Liver (tissue), 5 donors: Measurements from ENCODE around the gene NAT16. TPM values are rescaled to one million over a fixed set of nuclear protein-coding genes. Genes with fewer than 3 reads are reported as not detected.

Experiments
- polyA plus RNA-seq, 2 donors: library from polyadenylated mRNA; stranded (reverse) in 1 of 2; unstranded in 1 of 2; fragments of 200-250 nt in 1 of 2; fragments of >200 nt in 1 of 2; fragmentation: Nextera tagmentation in 1 of 2; extraction: Ambion mirVana in 1 of 2; gene quantifications; one replicate each; pipeline versions ENCODE4 v1.2.1 to v1.2.3, GENCODE V29; 2013 to 2015
- small RNA-seq: library from RNA; depleted of rRNA; stranded (forward); fragments of <200 nt; gene quantifications from one replicate; pipeline ENCODE3, GENCODE V24; 2014
- total RNA-seq, 2 donors: library from RNA; depleted of rRNA; stranded (reverse); fragments of >200 nt; gene quantifications; one replicate each; pipeline ENCODE4 v1.2.3, GENCODE V29; 2014
- donor health status: healthy.
- donor health status: healthy.
- donor health status: healthy.

NAT16 gene
- total and polyA plus RNA-seq, 4 donors, result not detected

Small RNAs within 50 kb of the gene (small RNA-seq; reads per million reads assigned to genes)
- gene MIR4653, result not detected

Other genes starting within 250 kb of the NAT16 start
- under 1 TPM; 0.25 to 0.79 TPM for gene MUC3A, start 230.8 kb downstream of the NAT16 start, total RNA-seq
- 1 to 10 TPM in 1 of 2 donors, under 1 TPM in 1; 0.95 to 2.9 TPM for gene MUC3A, start 230.8 kb downstream of the NAT16 start, polyA plus RNA-seq
- gene MUC12, start 210.7 kb downstream of the NAT16 start, total RNA-seq, result not detected
- gene MUC12, start 210.7 kb downstream of the NAT16 start, polyA plus RNA-seq, result under 1 TPM in 1 of 2 donors, not detected in 1; 0.16 TPM
- gene MUC17, start 160.2 kb downstream of the NAT16 start, total RNA-seq, result not detected
- not detected for gene MUC17, start 160.2 kb downstream of the NAT16 start, polyA plus RNA-seq
- 10 to 100 TPM in 1 of 2 donors, 1 to 10 TPM in 1; 9.2 to 15.6 TPM for gene TRIM56, start 94.8 kb downstream of the NAT16 start, total RNA-seq
- 1 to 10 TPM; 4.8 to 6.1 TPM for gene TRIM56, start 94.8 kb downstream of the NAT16 start, polyA plus RNA-seq
- gene SERPINE1, start 53.2 kb downstream of the NAT16 start, total RNA-seq, result 10 to 100 TPM in 1 of 2 donors, under 1 TPM in 1; 0.93 to 10.2 TPM
- 10 to 100 TPM in 1 of 2 donors, 1 to 10 TPM in 1; 5.8 to 18.6 TPM for gene SERPINE1, start 53.2 kb downstream of the NAT16 start, polyA plus RNA-seq
- gene AP1S1, start 25.8 kb downstream of the NAT16 start, total RNA-seq, result 10 to 100 TPM; 20.9 to 23.1 TPM
- gene AP1S1, start 25.8 kb downstream of the NAT16 start, polyA plus RNA-seq, result 10 to 100 TPM; 13.8 to 25.7 TPM
- not detected for gene VGF, start 14.7 kb downstream of the NAT16 start, total RNA-seq
- gene VGF, start 14.7 kb downstream of the NAT16 start, polyA plus RNA-seq, result not detected
- 1 to 10 TPM; 1.8 to 4.2 TPM for gene MOGAT3, start 20.7 kb upstream of the NAT16 start, total RNA-seq
- gene MOGAT3, start 20.7 kb upstream of the NAT16 start, polyA plus RNA-seq, result 1 to 10 TPM; 3.3 to 7.9 TPM
- gene PLOD3, start 37.3 kb upstream of the NAT16 start, total RNA-seq, result 10 to 100 TPM; 19.4 to 32.1 TPM
- 10 to 100 TPM; 23.2 to 42.9 TPM for gene PLOD3, start 37.3 kb upstream of the NAT16 start, polyA plus RNA-seq
- gene ZNHIT1, start 37.9 kb upstream of the NAT16 start, total RNA-seq, result 10 to 100 TPM; 52.7 to 74.9 TPM
- 100 to 1,000 TPM; 110 to 149 TPM for gene ZNHIT1, start 37.9 kb upstream of the NAT16 start, polyA plus RNA-seq
- gene CLDN15, start 57.5 kb upstream of the NAT16 start, total RNA-seq, result 10 to 100 TPM in 1 of 2 donors, 1 to 10 TPM in 1; 5.2 to 12.4 TPM
- gene CLDN15, start 57.5 kb upstream of the NAT16 start, polyA plus RNA-seq, result 1 to 10 TPM; 3.7 to 4.0 TPM
- gene FIS1, start 64.8 kb upstream of the NAT16 start, total RNA-seq, result 100 to 1,000 TPM; 112 to 133 TPM
- 100 to 1,000 TPM; 177 to 192 TPM for gene FIS1, start 64.8 kb upstream of the NAT16 start, polyA plus RNA-seq
- 1 to 10 TPM; 5.5 to 6.6 TPM for gene IFT22, start 141.5 kb upstream of the NAT16 start, total RNA-seq
- 1 to 10 TPM; 8.5 to 9.4 TPM for gene IFT22, start 141.5 kb upstream of the NAT16 start, polyA plus RNA-seq
- 1 to 10 TPM in 1 of 2 donors, under 1 TPM in 1; 0.89 to 1.8 TPM for gene COL26A1, start 182.6 kb upstream of the NAT16 start, total RNA-seq
- 1 to 10 TPM in 1 of 2 donors, under 1 TPM in 1; 0.76 to 1.0 TPM for gene COL26A1, start 182.6 kb upstream of the NAT16 start, polyA plus RNA-seq